ENCODE measurements around the gene PGPEP1. TPM values are rescaled to one million over a fixed set of nuclear protein-coding genes. Genes with fewer than 3 reads are reported as not detected.

PGPEP1 gene
- total RNA-seq, 2 experiments from 2014 or later = 24.4 to 25.9 TPM

DNA sequence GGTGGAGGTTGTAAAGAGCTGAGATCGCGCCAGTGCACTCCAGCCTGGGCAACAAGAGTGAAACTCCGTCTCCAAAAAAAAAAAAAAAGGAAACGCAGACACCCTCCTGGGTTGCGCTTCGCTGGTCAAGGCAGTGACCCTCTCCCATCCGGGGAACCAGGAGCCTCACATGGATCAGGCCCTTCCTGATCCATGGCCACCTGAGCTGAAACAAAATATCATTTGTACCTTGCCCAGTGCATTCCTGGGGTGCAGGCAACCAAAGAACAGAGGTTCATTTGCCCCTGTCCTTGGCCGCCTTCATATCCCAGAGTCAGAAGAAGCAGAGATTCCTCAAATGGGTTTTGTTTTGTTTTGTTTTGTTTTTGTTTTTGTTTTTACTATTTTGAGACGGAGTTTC, 9.5 kb upstream of the PGPEP1 start:
- TF ChIP-seq, protein P1, sequence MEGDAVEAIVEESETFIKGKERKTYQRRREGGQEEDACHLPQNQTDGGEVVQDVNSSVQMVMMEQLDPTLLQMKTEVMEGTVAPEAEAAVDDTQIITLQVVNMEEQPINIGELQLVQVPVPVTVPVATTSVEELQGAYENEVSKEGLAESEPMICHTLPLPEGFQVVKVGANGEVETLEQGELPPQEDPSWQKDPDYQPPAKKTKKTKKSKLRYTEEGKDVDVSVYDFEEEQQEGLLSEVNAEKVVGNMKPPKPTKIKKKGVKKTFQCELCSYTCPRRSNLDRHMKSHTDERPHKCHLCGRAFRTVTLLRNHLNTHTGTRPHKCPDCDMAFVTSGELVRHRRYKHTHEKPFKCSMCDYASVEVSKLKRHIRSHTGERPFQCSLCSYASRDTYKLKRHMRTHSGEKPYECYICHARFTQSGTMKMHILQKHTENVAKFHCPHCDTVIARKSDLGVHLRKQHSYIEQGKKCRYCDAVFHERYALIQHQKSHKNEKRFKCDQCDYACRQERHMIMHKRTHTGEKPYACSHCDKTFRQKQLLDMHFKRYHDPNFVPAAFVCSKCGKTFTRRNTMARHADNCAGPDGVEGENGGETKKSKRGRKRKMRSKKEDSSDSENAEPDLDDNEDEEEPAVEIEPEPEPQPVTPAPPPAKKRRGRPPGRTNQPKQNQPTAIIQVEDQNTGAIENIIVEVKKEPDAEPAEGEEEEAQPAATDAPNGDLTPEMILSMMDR (IDR thresholded peaks at IDR 0.05) = no peak
- Histone ChIP-seq H3K36me3 (ENCODE audit: insufficient read depth, low read length) (no peaks in the 10 kb centered on the region), H3K9me3 (ENCODE audit: control insufficient read depth in 1 of 2, insufficient read depth in 1 of 2, low read length in 2 of 2) (no peaks in the 10 kb centered on the region), H3K4me1 (ENCODE audit: insufficient read depth, low read length) (peaks cover 15% of the 10 kb centered on the region), H3K27ac (ENCODE audit: low read depth in 1 of 2, low read length in 2 of 2) (no peak overlapping the region), H3K4me3 (ENCODE audit: low read length) (no peak overlapping the region), H3K27me3 (ENCODE audit: control insufficient read depth in 1 of 2, insufficient read depth in 2 of 2, low read length in 2 of 2) (no peaks in the 10 kb centered on the region)
- intact Hi-C loops (cut with DNase I, micrococcal nuclease) = no loop called here
- Mint-ChIP-seq H3K27ac (no peak overlapping the region), H3K36me3 (ENCODE audit: low read depth) (no peaks in the 10 kb centered on the region), H3K9me3 (no peaks in the 10 kb centered on the region), H3K4me1 (ENCODE audit: low read depth) (peaks cover 11% of the 10 kb centered on the region), H3K4me3 (no peak overlapping the region), H3K27me3 (no peaks in the 10 kb centered on the region)
- CTCF ChIA-PET = interaction anchor here (19.5 kb wide), 1 partner anchor 52 kb away, joined by 340 read pairs; the partner anchor contains the start of gene JUND
- DNase-seq (no peak), ATAC-seq (ENCODE audit: poor library complexity) (no peak)
- POLR2A ChIA-PET = interaction anchor here (7.7 kb wide), 1 partner anchor 51 kb away, joined by 284 read pairs; the partner anchor contains the start of gene JUND

GRCh38 chr19:18332917-18333530, 7.4 kb upstream of the PGPEP1 start:
- H3K36me3 Mint-ChIP-seq (ENCODE audit: low read depth) = no peaks in the 10 kb centered on the region
- DNase-seq = no peak
- Histone ChIP-seq H3K27me3 (ENCODE audit: control insufficient read depth in 1 of 2, insufficient read depth in 2 of 2, low read length in 2 of 2) (no peaks in the 10 kb centered on the region), H3K4me3 (ENCODE audit: low read length) (no peak overlapping the region), H3K27ac (ENCODE audit: low read depth in 1 of 2, low read length in 2 of 2) (no peak overlapping the region), H3K4me1 (ENCODE audit: insufficient read depth, low read length) (peaks cover 11% of the 10 kb centered on the region), H3K36me3 (ENCODE audit: insufficient read depth, low read length) (no peaks in the 10 kb centered on the region), H3K9me3 (ENCODE audit: control insufficient read depth in 1 of 2, insufficient read depth in 1 of 2, low read length in 2 of 2) (no peaks in the 10 kb centered on the region)
- TF ChIP-seq, protein P1 (IDR thresholded peaks at IDR 0.05) = no peak
- no peak for ATAC-seq (ENCODE audit: poor library complexity)
- no peak overlapping the region for H3K27ac Mint-ChIP-seq
- H3K4me3 Mint-ChIP-seq = no peak overlapping the region
- peaks cover 11% of the 10 kb centered on the region for H3K4me1 Mint-ChIP-seq (ENCODE audit: low read depth)
- intact Hi-C loops (cut with DNase I, micrococcal nuclease) = no loop called here
- ChIA-PET CTCF (interaction anchor here (19.5 kb wide), 1 partner anchor 54 kb away, joined by 340 read pairs; the partner anchor contains the start of gene JUND), POLR2A (interaction anchor here (0.8 kb wide), 1 partner anchor 28 kb away, joined by 4 read pairs; no protein-coding TSS in a partner anchor)
- no peaks in the 10 kb centered on the region for H3K9me3 Mint-ChIP-seq
- no peaks in the 10 kb centered on the region for H3K27me3 Mint-ChIP-seq

GRCh38 chr19:18333680-18334079, 6.7 kb upstream of the PGPEP1 start:
- CTCF ChIA-PET = no interaction called here
- Mint-ChIP-seq H3K36me3 (ENCODE audit: low read depth) (no peaks in the 10 kb centered on the region), H3K4me3 (no peak overlapping the region), H3K4me1 (ENCODE audit: low read depth) (peaks cover 4% of the 10 kb centered on the region), H3K27me3 (no peaks in the 10 kb centered on the region), H3K27ac (no peak overlapping the region), H3K9me3 (no peaks in the 10 kb centered on the region)
- H3K27ac ChIP-seq (ENCODE audit: low read depth in 1 of 2, low read length in 2 of 2) = no peak overlapping the region
- POLR2A ChIA-PET = no interaction called here
- intact Hi-C loops (cut with DNase I, micrococcal nuclease) = no loop called here
- ATAC-seq (ENCODE audit: poor library complexity) = no peak
- H3K27me3 ChIP-seq (ENCODE audit: control insufficient read depth in 1 of 2, insufficient read depth in 2 of 2, low read length in 2 of 2) = no peaks in the 10 kb centered on the region
- no peaks in the 10 kb centered on the region for H3K36me3 ChIP-seq (ENCODE audit: insufficient read depth, low read length)
- no peak for DNase-seq
- TF ChIP-seq, protein P1 (IDR thresholded peaks at IDR 0.05) = no peak
- no peaks in the 10 kb centered on the region for H3K9me3 ChIP-seq (ENCODE audit: control insufficient read depth in 1 of 2, insufficient read depth in 1 of 2, low read length in 2 of 2)
- peaks cover 5% of the 10 kb centered on the region for H3K4me1 ChIP-seq (ENCODE audit: insufficient read depth, low read length)
- no peak overlapping the region for H3K4me3 ChIP-seq (ENCODE audit: low read length)
